Ureter (tissue), 1 donor: Measurements from ENCODE around the gene GRIN1. TPM values are rescaled to one million over a fixed set of nuclear protein-coding genes. Genes with fewer than 3 reads are reported as not detected.

ENCODE experiments used
- DNase-seq: peaks from one replicate; pipeline ENCODE4 v3.0.0-alpha.2; 2020; ENCODE audit warnings: low spot score
- total RNA-seq: library from RNA; stranded (reverse); gene quantifications from one replicate; pipeline ENCODE4 v1.2.4, GENCODE V29; 2023
- donor health status: DM: yes; HTN: yes; CAD: no.

The GRIN1 gene
- total RNA-seq, 1 donor from 2014 or later, result 0.21 TPM

- DNase-seq, result no peak
Observed at GRCh38 chr9:137148242-137148641, 9.3 kb downstream of the GRIN1 start.

DNA sequence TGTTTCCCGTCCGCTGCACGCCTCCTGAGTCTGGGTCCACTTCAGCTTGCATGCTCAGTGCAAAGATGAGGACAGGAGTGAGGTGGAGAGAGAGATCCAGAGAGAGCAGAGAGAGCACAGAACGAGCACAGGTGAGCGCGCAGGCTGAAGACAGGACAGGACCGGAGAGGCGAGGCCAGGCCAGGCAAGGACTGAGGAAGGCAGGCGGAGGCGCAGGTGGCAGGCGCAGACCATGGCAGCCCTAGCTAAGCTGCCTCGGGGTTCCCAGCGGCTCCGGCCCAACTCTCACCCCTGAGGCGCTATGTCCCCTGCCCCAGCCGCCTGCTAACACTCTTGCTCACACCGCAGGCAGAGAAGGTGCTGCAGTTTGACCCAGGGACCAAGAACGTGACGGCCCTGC, 9.7 kb downstream of the GRIN1 start:
- no peak for DNase-seq

GRCh38 chr9:137149363-137149762, 10.4 kb downstream of the GRIN1 start:
- no peak for DNase-seq

- DNase-seq, result no peak
Observed at GRCh38 chr9:137149942-137150616, 11.1 kb downstream of the GRIN1 start.

GRCh38 chr9:137150617-137151457, 11.9 kb downstream of the GRIN1 start:
- no peak for DNase-seq

DNA sequence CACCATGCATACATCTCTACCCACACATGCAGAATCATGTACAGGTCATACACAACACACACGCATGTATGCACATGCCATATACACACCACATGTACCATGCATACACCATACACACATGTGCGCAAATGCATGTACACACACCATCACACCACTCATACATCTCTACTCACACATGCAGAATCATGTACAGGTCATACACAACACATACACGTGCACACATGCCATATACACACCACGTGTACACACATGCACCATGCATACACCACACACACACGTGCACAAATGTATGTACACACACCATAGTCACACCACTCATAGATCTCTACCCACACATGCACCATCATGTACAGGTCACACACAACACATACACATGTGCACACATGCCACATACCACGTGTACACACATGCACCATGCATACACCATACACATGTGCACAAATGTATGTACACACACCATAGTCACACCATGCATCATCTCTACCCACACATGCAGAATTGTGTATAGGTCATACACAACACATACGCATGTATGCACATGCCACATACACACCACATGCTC, 14.0 kb downstream of the GRIN1 start:
- no peak for DNase-seq

DNA sequence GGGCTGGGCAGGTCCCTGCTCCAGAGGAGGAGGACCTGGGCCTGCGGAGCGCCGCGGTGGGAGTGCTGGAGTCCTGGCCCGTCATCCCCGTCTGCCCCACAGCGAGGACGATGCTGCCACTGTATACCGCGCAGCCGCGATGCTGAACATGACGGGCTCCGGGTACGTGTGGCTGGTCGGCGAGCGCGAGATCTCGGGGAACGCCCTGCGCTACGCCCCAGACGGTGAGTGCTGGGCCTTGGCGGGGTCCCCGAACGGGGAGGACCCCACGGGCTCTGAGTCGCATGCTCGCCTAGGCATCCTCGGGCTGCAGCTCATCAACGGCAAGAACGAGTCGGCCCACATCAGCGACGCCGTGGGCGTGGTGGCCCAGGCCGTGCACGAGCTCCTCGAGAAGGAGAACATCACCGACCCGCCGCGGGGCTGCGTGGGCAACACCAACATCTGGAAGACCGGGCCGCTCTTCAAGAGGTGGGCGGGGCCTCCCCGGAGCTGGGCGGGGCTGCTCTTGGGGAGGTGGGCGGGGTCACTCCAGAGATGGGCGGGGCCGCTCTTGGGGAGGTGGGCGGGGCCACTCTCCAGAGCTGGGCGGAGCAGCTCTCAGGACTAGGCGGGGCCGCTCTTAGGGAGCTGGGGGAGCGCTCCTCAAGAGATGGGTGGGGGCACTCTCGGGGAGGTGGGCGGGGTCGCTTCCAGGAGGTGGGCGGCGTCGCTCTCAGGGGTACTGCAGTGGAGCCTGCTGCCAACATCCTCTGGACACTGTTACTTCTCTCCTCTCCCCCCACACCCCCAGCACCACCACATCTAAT, 17.8 kb downstream of the GRIN1 start:
- DNase-seq, result no peak

DNA sequence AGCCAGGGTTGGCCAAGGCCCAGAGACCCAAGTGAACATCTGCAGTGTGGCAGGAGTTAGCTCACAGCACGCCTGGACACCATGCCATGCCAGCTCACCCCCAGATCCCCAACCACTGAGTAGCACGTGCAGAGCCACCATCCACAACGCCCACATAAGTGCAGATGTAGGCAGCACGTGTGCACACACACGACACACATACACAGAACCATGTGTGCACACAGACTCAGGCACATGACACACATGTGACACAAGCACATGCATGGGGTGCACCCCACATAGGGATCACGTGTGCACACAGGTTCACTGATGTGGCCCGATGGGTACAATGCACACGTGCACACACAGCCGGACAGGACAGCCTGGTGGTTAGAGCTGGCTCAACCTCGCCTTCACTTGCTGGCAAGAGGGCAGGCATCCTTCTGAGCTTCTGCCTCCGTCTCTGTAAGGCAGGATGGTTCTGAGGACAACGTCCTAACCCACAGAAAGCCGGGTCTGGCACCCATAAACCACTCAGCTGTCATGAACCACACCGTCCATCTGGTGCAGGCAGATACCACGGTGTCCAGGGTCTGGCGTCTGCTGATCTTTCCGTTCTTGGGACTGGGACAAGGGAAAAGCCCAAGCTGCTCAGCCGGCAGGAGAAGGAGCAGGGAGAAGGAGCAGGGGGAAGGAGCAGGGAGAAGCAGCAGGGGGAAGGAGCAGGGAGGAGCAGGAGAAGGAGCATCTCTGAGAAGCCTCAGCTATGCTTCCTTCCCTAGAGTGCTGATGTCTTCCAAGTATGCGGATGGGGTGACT, 18.9 kb downstream of the GRIN1 start:
- no peak for DNase-seq

DNA sequence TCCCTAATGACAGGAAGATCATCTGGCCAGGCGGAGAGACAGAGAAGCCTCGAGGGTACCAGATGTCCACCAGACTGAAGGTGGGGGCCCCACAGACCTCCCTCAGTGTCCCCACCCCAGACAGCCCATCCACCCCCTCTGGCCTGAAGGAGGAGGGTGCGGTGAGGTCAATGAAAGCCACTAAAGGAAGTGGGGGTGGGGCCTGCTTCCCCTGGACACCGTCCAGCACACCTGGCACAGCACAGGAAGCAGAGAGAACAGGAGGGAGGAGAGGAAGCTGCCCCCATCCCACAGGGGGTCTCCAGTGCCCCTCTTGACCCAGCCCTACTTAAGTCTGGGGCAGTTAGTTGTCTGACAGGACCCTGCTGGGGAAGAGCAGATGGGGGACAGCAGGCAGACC, 19.7 kb downstream of the GRIN1 start:
- no peak for DNase-seq

GRCh38 chr9:137159105-137160053, 20.4 kb downstream of the GRIN1 start:
- DNase-seq, result no peak

GRCh38 chr9:137160054-137160425, 21.1 kb downstream of the GRIN1 start:
- DNase-seq, result no peak

GRCh38 chr9:137160716-137161557, 22.0 kb downstream of the GRIN1 start:
- no peak for DNase-seq

- no peak for DNase-seq
Observed at GRCh38 chr9:137161558-137162486, 22.9 kb downstream of the GRIN1 start.

DNA sequence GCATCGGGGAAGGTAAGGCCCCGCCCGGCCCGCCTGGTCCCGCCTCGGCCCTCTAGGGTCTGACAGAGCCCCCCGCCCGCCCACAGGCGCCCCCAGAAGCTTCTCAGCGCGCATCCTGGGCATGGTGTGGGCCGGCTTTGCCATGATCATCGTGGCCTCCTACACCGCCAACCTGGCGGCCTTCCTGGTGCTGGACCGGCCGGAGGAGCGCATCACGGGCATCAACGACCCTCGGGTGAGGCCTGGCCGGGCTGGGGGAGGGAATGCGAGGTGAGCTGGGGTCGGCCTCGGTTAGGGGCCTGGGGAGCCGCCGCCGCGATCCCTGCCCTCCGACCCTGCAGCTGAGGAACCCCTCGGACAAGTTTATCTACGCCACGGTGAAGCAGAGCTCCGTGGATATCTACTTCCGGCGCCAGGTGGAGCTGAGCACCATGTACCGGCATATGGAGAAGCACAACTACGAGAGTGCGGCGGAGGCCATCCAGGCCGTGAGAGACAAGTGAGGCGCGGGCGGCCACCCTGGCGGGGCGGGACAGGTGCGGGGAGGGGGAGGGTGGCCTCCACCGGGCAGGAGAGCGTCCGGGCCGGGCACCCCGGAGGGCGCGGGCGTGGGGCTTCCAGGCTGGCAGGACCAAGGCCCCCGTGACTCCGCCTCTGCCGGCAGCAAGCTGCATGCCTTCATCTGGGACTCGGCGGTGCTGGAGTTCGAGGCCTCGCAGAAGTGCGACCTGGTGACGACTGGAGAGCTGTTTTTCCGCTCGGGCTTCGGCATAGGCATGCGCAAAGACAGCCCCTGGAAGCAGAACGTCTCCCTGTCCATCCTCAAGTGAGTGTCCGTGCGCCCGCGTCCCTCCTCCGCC, 23.8 kb downstream of the GRIN1 start:
- no peak for DNase-seq

- DNase-seq, result no peak
Observed at GRCh38 chr9:137163365-137163715, 24.4 kb downstream of the GRIN1 start.

- no peak for DNase-seq
Observed at GRCh38 chr9:137163805-137164204, 24.9 kb downstream of the GRIN1 start.
